ENCODE measurements around the gene DNAJB12.
"Not testable (repeated sequence)": the region's sequence is repeated elsewhere in the genome, so short reads cannot be mapped to it uniquely, and the experiment has no call there.

DNAJB12 gene

GRCh38 chr10:72307711-72308110 lies 47.0 kb downstream of the DNAJB12 start:
- H3K4me1 Mint-ChIP-seq (ENCODE audit: low read depth): peaks cover 68% of the 10 kb centered on the region
- not testable (repeated sequence) for H3K27me3 Mint-ChIP-seq; H3K9me3 Mint-ChIP-seq (ENCODE audit: low read depth); H3K36me3 Mint-ChIP-seq; H3K4me3 Mint-ChIP-seq
- H3K27ac Mint-ChIP-seq: peak overlapping the region; percentile 34

GRCh38 chr10:72306215-72306760 lies 48.4 kb downstream of the DNAJB12 start:
- H3K9me3 Mint-ChIP-seq (ENCODE audit: low read depth): no peaks in the 10 kb centered on the region
- no peaks in the 10 kb centered on the region for H3K36me3 Mint-ChIP-seq
- H3K4me3 Mint-ChIP-seq: no peak overlapping the region
- no peaks in the 10 kb centered on the region for H3K27me3 Mint-ChIP-seq
- peaks cover 66% of the 10 kb centered on the region for H3K4me1 Mint-ChIP-seq (ENCODE audit: low read depth)
- peak overlapping the region; percentile 73 for H3K27ac Mint-ChIP-seq

- peaks cover 55% of the 10 kb centered on the region for H3K4me1 Mint-ChIP-seq (ENCODE audit: low read depth)
- H3K4me3 Mint-ChIP-seq: no peak overlapping the region
- peak overlapping the region; percentile 41 for H3K27ac Mint-ChIP-seq
- no peaks in the 10 kb centered on the region for H3K36me3 Mint-ChIP-seq
- no peaks in the 10 kb centered on the region for H3K27me3 Mint-ChIP-seq
- no peaks in the 10 kb centered on the region for H3K9me3 Mint-ChIP-seq (ENCODE audit: low read depth)
These were observed 51.1 kb downstream of the DNAJB12 start for GRCh38 chr10:72303424-72304128.

- Mint-ChIP-seq H3K27ac (peak overlapping the region; percentile 46), H3K27me3 (no peaks in the 10 kb centered on the region), H3K9me3 (ENCODE audit: low read depth) (no peaks in the 10 kb centered on the region), H3K36me3 (no peaks in the 10 kb centered on the region), H3K4me3 (no peak overlapping the region), H3K4me1 (ENCODE audit: low read depth) (peaks cover 60% of the 10 kb centered on the region)
These were observed 55.9 kb downstream of the DNAJB12 start for GRCh38 chr10:72298592-72299519.

- no peaks in the 10 kb centered on the region for H3K27me3 Mint-ChIP-seq
- H3K4me3 Mint-ChIP-seq: peak overlapping the region; percentile 89
- peak overlapping the region; percentile 100 for H3K27ac Mint-ChIP-seq
- H3K4me1 Mint-ChIP-seq (ENCODE audit: low read depth): peaks cover 55% of the 10 kb centered on the region
- H3K36me3 Mint-ChIP-seq: no peaks in the 10 kb centered on the region
- no peaks in the 10 kb centered on the region for H3K9me3 Mint-ChIP-seq (ENCODE audit: low read depth)
These were observed 56.7 kb downstream of the DNAJB12 start for GRCh38 chr10:72297805-72298591.

- peak overlapping the region; percentile 100 for H3K27ac Mint-ChIP-seq
- H3K4me3 Mint-ChIP-seq: peak overlapping the region; percentile 89
- H3K27me3 Mint-ChIP-seq: no peaks in the 10 kb centered on the region
- H3K36me3 Mint-ChIP-seq: no peaks in the 10 kb centered on the region
- peaks cover 61% of the 10 kb centered on the region for H3K4me1 Mint-ChIP-seq (ENCODE audit: low read depth)
- no peaks in the 10 kb centered on the region for H3K9me3 Mint-ChIP-seq (ENCODE audit: low read depth)
These were observed 57.4 kb downstream of the DNAJB12 start for GRCh38 chr10:72297281-72297804.

GRCh38 chr10:72296829-72297280 lies 57.9 kb downstream of the DNAJB12 start:
- not testable (repeated sequence) for H3K36me3 Mint-ChIP-seq; H3K27me3 Mint-ChIP-seq; H3K9me3 Mint-ChIP-seq (ENCODE audit: low read depth)
- peak overlapping the region; percentile 89 for H3K4me3 Mint-ChIP-seq
- H3K4me1 Mint-ChIP-seq (ENCODE audit: low read depth): peaks cover 66% of the 10 kb centered on the region
- peak overlapping the region; percentile 100 for H3K27ac Mint-ChIP-seq

GRCh38 chr10:72295330-72295910 lies 59.3 kb downstream of the DNAJB12 start:
- peaks cover 72% of the 10 kb centered on the region for H3K4me1 Mint-ChIP-seq (ENCODE audit: low read depth)
- H3K4me3 Mint-ChIP-seq: peak overlapping the region; percentile 53
- peak overlapping the region; percentile 100 for H3K27ac Mint-ChIP-seq
- H3K36me3 Mint-ChIP-seq: no peaks in the 10 kb centered on the region
- no peaks in the 10 kb centered on the region for H3K9me3 Mint-ChIP-seq (ENCODE audit: low read depth)
- no peaks in the 10 kb centered on the region for H3K27me3 Mint-ChIP-seq

GRCh38 chr10:72292223-72292691 lies 62.5 kb downstream of the DNAJB12 start:
- Mint-ChIP-seq H3K27ac (peak overlapping the region; percentile 90), H3K4me3 (peak overlapping the region; percentile 59), H3K4me1 (ENCODE audit: low read depth) (peaks cover 60% of the 10 kb centered on the region), H3K27me3 (no peaks in the 10 kb centered on the region), H3K9me3 (ENCODE audit: low read depth) (no peaks in the 10 kb centered on the region), H3K36me3 (no peaks in the 10 kb centered on the region)

GRCh38 chr10:72291019-72291532 lies 63.6 kb downstream of the DNAJB12 start:
- H3K27ac Mint-ChIP-seq: peak overlapping the region; percentile 73
- H3K9me3 Mint-ChIP-seq (ENCODE audit: low read depth): no peaks in the 10 kb centered on the region
- no peaks in the 10 kb centered on the region for H3K36me3 Mint-ChIP-seq
- H3K27me3 Mint-ChIP-seq: no peaks in the 10 kb centered on the region
- H3K4me1 Mint-ChIP-seq (ENCODE audit: low read depth): peaks cover 61% of the 10 kb centered on the region
- no peak overlapping the region for H3K4me3 Mint-ChIP-seq

- Mint-ChIP-seq H3K27ac (no peak overlapping the region), H3K9me3 (ENCODE audit: low read depth) (no peaks in the 10 kb centered on the region), H3K4me3 (no peak overlapping the region), H3K27me3 (no peaks in the 10 kb centered on the region), H3K4me1 (ENCODE audit: low read depth) (peaks cover 34% of the 10 kb centered on the region), H3K36me3 (no peaks in the 10 kb centered on the region)
These were observed 68.7 kb downstream of the DNAJB12 start for GRCh38 chr10:72285972-72286521.

GRCh38 chr10:72283131-72283530 lies 71.6 kb downstream of the DNAJB12 start:
- Mint-ChIP-seq H3K27ac (no peak overlapping the region), H3K4me3 (no peak overlapping the region), H3K36me3 (no peaks in the 10 kb centered on the region), H3K9me3 (ENCODE audit: low read depth) (no peaks in the 10 kb centered on the region), H3K4me1 (ENCODE audit: low read depth) (peaks cover 33% of the 10 kb centered on the region), H3K27me3 (no peaks in the 10 kb centered on the region)

Measured in activated naive CD8-positive, alpha-beta T cell (primary cell).